Effector CD8-positive, alpha-beta T cell (primary cell): ENCODE results near the gene BNC1.
"Not testable (repeated sequence)": the region's sequence is repeated elsewhere in the genome, so short reads cannot be mapped to it uniquely, and the experiment has no call there.

Source experiments
- DNase-seq: peaks from one replicate; lab custom pipeline; 2025; lab: John Stamatoyannopoulos, UW

BNC1 gene

GRCh38 chr15:83292317-83292716 lies 7.9 kb upstream of the BNC1 start:
- no peak for DNase-seq

GRCh38 chr15:83290236-83290635 lies 5.8 kb upstream of the BNC1 start:
- DNase-seq, result no peak

- no peak for DNase-seq
Observed at GRCh38 chr15:83289160-83289559, 4.7 kb upstream of the BNC1 start.

- DNase-seq, result no peak
Observed at GRCh38 chr15:83288381-83288801, 3.9 kb upstream of the BNC1 start.

- DNase-seq, result no peak
Observed at GRCh38 chr15:83287541-83288027, 3.1 kb upstream of the BNC1 start.

GRCh38 chr15:83285979-83286553 lies 1.6 kb upstream of the BNC1 start:
- no peak for DNase-seq

- no peak for DNase-seq
Observed at GRCh38 chr15:83285284-83285978, 967 bp upstream of the BNC1 start.

- DNase-seq, result no peak
Observed at GRCh38 chr15:83283813-83284558, 478 bp downstream of the BNC1 start.

GRCh38 chr15:83283138-83283812 lies 1.2 kb downstream of the BNC1 start:
- DNase-seq, result no peak

GRCh38 chr15:83282776-83283137 lies 1.7 kb downstream of the BNC1 start:
- DNase-seq, result no peak

GRCh38 chr15:83282141-83282540 lies 2.3 kb downstream of the BNC1 start:
- DNase-seq, result no peak

GRCh38 chr15:83278191-83278590 lies 6.3 kb downstream of the BNC1 start:
- DNase-seq, result no peak

- no peak for DNase-seq
Observed at GRCh38 chr15:83276661-83277060, 7.8 kb downstream of the BNC1 start.

- DNase-seq, result no peak
Observed at GRCh38 chr15:83275412-83275811, 9.1 kb downstream of the BNC1 start.

- no peak for DNase-seq
Observed at GRCh38 chr15:83270176-83270575, 14.3 kb downstream of the BNC1 start.

- DNase-seq, result no peak
Observed at GRCh38 chr15:83268147-83268546, 16.3 kb downstream of the BNC1 start.

GRCh38 chr15:83262594-83263315 lies 21.7 kb downstream of the BNC1 start:
- no peak for DNase-seq

- not testable (repeated sequence) for DNase-seq
Observed at GRCh38 chr15:83262181-83262580, 22.3 kb downstream of the BNC1 start.

GRCh38 chr15:83250781-83251180 lies 33.7 kb downstream of the BNC1 start:
- no peak for DNase-seq

- DNase-seq, result no peak
Observed at GRCh38 chr15:83249030-83249343, 35.5 kb downstream of the BNC1 start.

GRCh38 chr15:83248151-83249029 lies 36.1 kb downstream of the BNC1 start:
- no peak for DNase-seq
